T-helper 1 cell treated with Interleukin-12 subunit alpha and Interleukin-12 subunit beta and Interleukin-4 antibody, amounts not matched to agents 30 μg/mL and 1 μg/mL, for 36 hours (primary cell): Measurements from ENCODE around the gene ICAM5.

Experiments used
- H3K27ac Mint-ChIP-seq: one replicate; pipeline ENCODE4 v1.8.0; 2021; ENCODE audit warnings: mild to moderate bottlenecking, mixed read lengths
- H3K27me3 Mint-ChIP-seq: one replicate; pipeline ENCODE4 v1.8.0; 2021; ENCODE audit warnings: low read depth, mixed read lengths
- H3K36me3 Mint-ChIP-seq: one replicate; pipeline ENCODE4 v1.8.0; 2021; ENCODE audit warnings: low read depth, mixed read lengths
- H3K4me1 Mint-ChIP-seq: one replicate; pipeline ENCODE4 v1.8.0; 2021; ENCODE audit warnings: low read depth, mixed read lengths
- H3K4me3 Mint-ChIP-seq: one replicate; pipeline ENCODE4 v1.8.0; 2021; ENCODE audit warnings: mild to moderate bottlenecking, moderate library complexity, mixed read lengths
- H3K9me3 Mint-ChIP-seq: one replicate; pipeline ENCODE4 v1.8.0; 2021; ENCODE audit warnings: mixed read lengths

The ICAM5 gene

GRCh38 chr19:10259162-10259905 lies 30.4 kb upstream of the ICAM5 start:
- Mint-ChIP-seq H3K27me3 (no peaks in the 10 kb centered on the region), H3K4me1 (peaks cover 17% of the 10 kb centered on the region), H3K9me3 (no peaks in the 10 kb centered on the region), H3K36me3 (peaks cover 19% of the 10 kb centered on the region), H3K4me3 (peak overlapping the region; percentile 34), H3K27ac (peak overlapping the region; percentile 89)

GRCh38 chr19:10260141-10260584 lies 29.6 kb upstream of the ICAM5 start:
- Mint-ChIP-seq H3K27me3 (no peaks in the 10 kb centered on the region), H3K4me3 (peak overlapping the region; percentile 60)

GRCh38 chr19:10262771-10263170 lies 27.0 kb upstream of the ICAM5 start:
- H3K27me3 Mint-ChIP-seq, result no peaks in the 10 kb centered on the region
- no peak overlapping the region for H3K27ac Mint-ChIP-seq
- H3K4me1 Mint-ChIP-seq, result peaks cover 17% of the 10 kb centered on the region
- H3K9me3 Mint-ChIP-seq, result no peaks in the 10 kb centered on the region
- H3K4me3 Mint-ChIP-seq, result no peak overlapping the region
- H3K36me3 Mint-ChIP-seq, result peaks cover 5% of the 10 kb centered on the region

More at GRCh38 chr19:10260141-10260584, 29.6 kb upstream of the ICAM5 start:
- peaks cover 17% of the 10 kb centered on the region for H3K4me1 Mint-ChIP-seq
- H3K9me3 Mint-ChIP-seq, result no peaks in the 10 kb centered on the region
- peaks cover 16% of the 10 kb centered on the region for H3K36me3 Mint-ChIP-seq
- H3K27ac Mint-ChIP-seq, result peak overlapping the region; percentile 89

- H3K9me3 Mint-ChIP-seq, result no peaks in the 10 kb centered on the region
- peaks cover 11% of the 10 kb centered on the region for H3K4me1 Mint-ChIP-seq
- peaks cover 3% of the 10 kb centered on the region for H3K36me3 Mint-ChIP-seq
- H3K27me3 Mint-ChIP-seq, result no peaks in the 10 kb centered on the region
- no peak overlapping the region for H3K27ac Mint-ChIP-seq
- H3K4me3 Mint-ChIP-seq, result no peak overlapping the region
These were observed 23.0 kb upstream of the ICAM5 start for GRCh38 chr19:10266706-10267105.

- peaks cover 16% of the 10 kb centered on the region for H3K4me1 Mint-ChIP-seq
- H3K27ac Mint-ChIP-seq, result no peak overlapping the region
- H3K4me3 Mint-ChIP-seq, result no peak overlapping the region
- H3K9me3 Mint-ChIP-seq, result no peaks in the 10 kb centered on the region
- no peaks in the 10 kb centered on the region for H3K27me3 Mint-ChIP-seq
- peaks cover 3% of the 10 kb centered on the region for H3K36me3 Mint-ChIP-seq
These were observed 21.7 kb upstream of the ICAM5 start for GRCh38 chr19:10268071-10268470.

GRCh38 chr19:10269333-10270179 lies 20.2 kb upstream of the ICAM5 start:
- Mint-ChIP-seq H3K27me3 (no peaks in the 10 kb centered on the region), H3K4me1 (peaks cover 19% of the 10 kb centered on the region), H3K27ac (peak overlapping the region; percentile 90), H3K9me3 (no peaks in the 10 kb centered on the region), H3K36me3 (peaks cover 7% of the 10 kb centered on the region), H3K4me3 (peak overlapping the region; percentile 90)

- Mint-ChIP-seq H3K27ac (peak overlapping the region; percentile 90), H3K4me3 (peak overlapping the region; percentile 90), H3K4me1 (peaks cover 23% of the 10 kb centered on the region), H3K27me3 (no peaks in the 10 kb centered on the region), H3K9me3 (no peaks in the 10 kb centered on the region), H3K36me3 (peaks cover 14% of the 10 kb centered on the region)
These were observed 19.6 kb upstream of the ICAM5 start for GRCh38 chr19:10270180-10270615.

GRCh38 chr19:10270616-10271394 lies 18.9 kb upstream of the ICAM5 start, which contains the start of gene ICAM1:
Gene ICAM1 (plus strand): TSS chr19:10271120. CDS start chr19:10271160, 40 bp downstream.
- H3K9me3 Mint-ChIP-seq, result no peaks in the 10 kb centered on the region
- H3K27ac Mint-ChIP-seq, result peak within 1 kb of the TSS; percentile 90
- peaks cover 16% of the 10 kb centered on the region for H3K36me3 Mint-ChIP-seq
- peaks cover 24% of the 10 kb centered on the region for H3K4me1 Mint-ChIP-seq
- no peaks in the 10 kb centered on the region for H3K27me3 Mint-ChIP-seq
- peak within 1 kb of the TSS; percentile 90 for H3K4me3 Mint-ChIP-seq

- H3K27ac Mint-ChIP-seq, result peak overlapping the region; percentile 90
These were observed 18.1 kb upstream of the ICAM5 start for GRCh38 chr19:10271543-10272086.

GRCh38 chr19:10274589-10274988 lies 15.2 kb upstream of the ICAM5 start:
- Mint-ChIP-seq H3K4me1 (peaks cover 23% of the 10 kb centered on the region), H3K9me3 (no peaks in the 10 kb centered on the region), H3K36me3 (peaks cover 30% of the 10 kb centered on the region), H3K27ac (peak overlapping the region; percentile 59), H3K27me3 (no peaks in the 10 kb centered on the region), H3K4me3 (peak overlapping the region; percentile 67)

More at GRCh38 chr19:10271543-10272086, 18.1 kb upstream of the ICAM5 start:
- Mint-ChIP-seq H3K9me3 (no peaks in the 10 kb centered on the region), H3K27me3 (no peaks in the 10 kb centered on the region), H3K36me3 (peaks cover 16% of the 10 kb centered on the region), H3K4me3 (peak overlapping the region; percentile 90), H3K4me1 (peaks cover 24% of the 10 kb centered on the region)

- no peak overlapping the region for H3K4me3 Mint-ChIP-seq
- H3K9me3 Mint-ChIP-seq, result no peaks in the 10 kb centered on the region
- H3K36me3 Mint-ChIP-seq, result peaks cover 35% of the 10 kb centered on the region
- no peaks in the 10 kb centered on the region for H3K27me3 Mint-ChIP-seq
- peaks cover 20% of the 10 kb centered on the region for H3K4me1 Mint-ChIP-seq
- H3K27ac Mint-ChIP-seq, result no peak overlapping the region
These were observed 11.8 kb upstream of the ICAM5 start for GRCh38 chr19:10277795-10278589.

- Mint-ChIP-seq H3K4me1 (peaks cover 19% of the 10 kb centered on the region), H3K27ac (no peak overlapping the region), H3K27me3 (no peaks in the 10 kb centered on the region), H3K36me3 (peaks cover 42% of the 10 kb centered on the region), H3K9me3 (no peaks in the 10 kb centered on the region), H3K4me3 (peak overlapping the region; percentile 30)
These were observed 10.8 kb upstream of the ICAM5 start for GRCh38 chr19:10278935-10279334.

GRCh38 chr19:10279737-10280442 lies 9.9 kb upstream of the ICAM5 start:
- H3K4me1 Mint-ChIP-seq, result peaks cover 17% of the 10 kb centered on the region
- H3K27ac Mint-ChIP-seq, result peak overlapping the region; percentile 78
- H3K9me3 Mint-ChIP-seq, result no peaks in the 10 kb centered on the region
- no peaks in the 10 kb centered on the region for H3K27me3 Mint-ChIP-seq
- H3K36me3 Mint-ChIP-seq, result peaks cover 40% of the 10 kb centered on the region
- no peak overlapping the region for H3K4me3 Mint-ChIP-seq
